Astrocyte (in vitro differentiated cells and primary cell): Measurements from ENCODE around the gene ATRN. TPM values are rescaled to one million over a fixed set of nuclear protein-coding genes. Genes with fewer than 3 reads are reported as not detected.

Experiments
- DNase-seq: peaks from one replicate; pipeline ENCODE4 v3.0.0-alpha.2; 2010; ENCODE audit warnings: low read depth
- FAIRE-seq: peaks from 2 replicates; lab custom pipeline; 2011; peaks lifted over from hg19 to GRCh38; lab: Jason Lieb, UNC
- H2AFZ ChIP-seq: 2 replicates; pipeline ENCODE4 v1.6.0; 2012; ENCODE audit warnings: low read depth, low read length, inconsistent platforms
- H3K27ac ChIP-seq: 2 replicates; pipeline ENCODE4 v1.5.1; 2011; ENCODE audit warnings: low read depth, low read length, inconsistent platforms
- H3K27me3 ChIP-seq: 2 replicates; pipeline ENCODE4 v1.6.0; 2011; ENCODE audit warnings: low read length, inconsistent platforms; ENCODE audit not compliant: insufficient read depth
- H3K36me3 ChIP-seq: 2 replicates; pipeline ENCODE4 v1.5.1; 2011; ENCODE audit warnings: low read length, inconsistent platforms; ENCODE audit not compliant: insufficient read depth
- H3K4me1 ChIP-seq: 2 replicates; pipeline ENCODE4 v1.5.1; 2011; ENCODE audit warnings: low read length, inconsistent platforms; ENCODE audit not compliant: insufficient read depth
- H3K4me2 ChIP-seq: 2 replicates; pipeline ENCODE4 v1.6.0; 2012; ENCODE audit warnings: low read length, inconsistent platforms
- H3K4me3 ChIP-seq: 2 replicates; pipeline ENCODE4 v1.5.1; 2011; ENCODE audit warnings: low read depth, mild to moderate bottlenecking, low read length, inconsistent platforms; ENCODE audit not compliant: insufficient read depth
- H3K79me2 ChIP-seq: 2 replicates; pipeline ENCODE4 v1.6.0; 2012; ENCODE audit warnings: mild to moderate bottlenecking, low read length, inconsistent platforms; ENCODE audit not compliant: insufficient read depth
- H3K9ac ChIP-seq: 2 replicates; pipeline ENCODE4 v1.6.0; 2012; ENCODE audit warnings: mild to moderate bottlenecking, low read length, inconsistent platforms
- H3K9me3 ChIP-seq: 2 replicates; pipeline ENCODE4 v1.5.1; 2012; ENCODE audit warnings: low read depth, mild to moderate bottlenecking, low read length, inconsistent platforms; ENCODE audit not compliant: insufficient read depth
- H4K20me1 ChIP-seq: 2 replicates; pipeline ENCODE4 v1.6.0; 2012; ENCODE audit warnings: low read length, inconsistent platforms; ENCODE audit not compliant: insufficient read depth
- H3K27ac Mint-ChIP-seq: one replicate; pipeline ENCODE4 v1.8.0; 2021; ENCODE audit warnings: mild to moderate bottlenecking, mixed read lengths; ENCODE audit not compliant: unreplicated experiment
- H3K27me3 Mint-ChIP-seq: one replicate; pipeline ENCODE4 v1.8.0; 2021; ENCODE audit warnings: low read depth, mixed read lengths; ENCODE audit not compliant: unreplicated experiment
- H3K36me3 Mint-ChIP-seq: one replicate; pipeline ENCODE4 v1.8.0; 2021; ENCODE audit warnings: low read depth, mixed read lengths; ENCODE audit not compliant: unreplicated experiment
- H3K4me1 Mint-ChIP-seq: one replicate; pipeline ENCODE4 v1.8.0; 2021; ENCODE audit warnings: low read depth, mixed read lengths; ENCODE audit not compliant: unreplicated experiment
- H3K4me3 Mint-ChIP-seq: one replicate; pipeline ENCODE4 v1.8.0; 2021; ENCODE audit warnings: mild to moderate bottlenecking, moderate library complexity, mixed read lengths; ENCODE audit not compliant: unreplicated experiment
- H3K9me3 Mint-ChIP-seq: one replicate; pipeline ENCODE4 v1.8.0; 2021; ENCODE audit warnings: mild to moderate bottlenecking, mixed read lengths; ENCODE audit not compliant: unreplicated experiment
- EZH2 ChIP-seq: IDR thresholded peaks from 2 replicates; pipeline ENCODE4 v1.6.1; 2012; ENCODE audit warnings: mild to moderate bottlenecking, low read length, inconsistent platforms; ENCODE audit not compliant: insufficient read depth
- total RNA-seq: library from RNA; stranded (reverse); gene quantifications from 2 replicates; pipeline ENCODE4 v1.2.1, GENCODE V29; 2021
- TF ChIP-seq, protein P1 (sequence below): IDR thresholded peaks from 2 replicates; pipeline ENCODE4 v1.5.1; 2011; ENCODE audit warnings: low read depth, mild to moderate bottlenecking, inconsistent platforms, low read length, moderate library complexity; ENCODE audit not compliant: insufficient read depth

ATRN gene
- total RNA-seq, 1 donor from 2014 or later, result 33.8 TPM

- H3K4me1 ChIP-seq, result no peaks in the 10 kb centered on the region
- Mint-ChIP-seq H3K27me3 (no peaks in the 10 kb centered on the region), H3K4me1 (no peaks in the 10 kb centered on the region), H3K27ac (no peak overlapping the region), H3K9me3 (no peaks in the 10 kb centered on the region), H3K4me3 (no peak overlapping the region), H3K36me3 (no peaks in the 10 kb centered on the region)
- no peak overlapping the region for H3K4me2 ChIP-seq
- no peak overlapping the region for H3K4me3 ChIP-seq
- no peaks in the 10 kb centered on the region for H4K20me1 ChIP-seq
- no peaks in the 10 kb centered on the region for H3K9me3 ChIP-seq
- no peak for FAIRE-seq
- no peaks in the 10 kb centered on the region for H3K36me3 ChIP-seq
- H2AFZ ChIP-seq, result no peak overlapping the region
- no peak for DNase-seq
- no peaks in the 10 kb centered on the region for H3K79me2 ChIP-seq
- no peak for TF ChIP-seq EZH2
- TF ChIP-seq, protein P1, sequence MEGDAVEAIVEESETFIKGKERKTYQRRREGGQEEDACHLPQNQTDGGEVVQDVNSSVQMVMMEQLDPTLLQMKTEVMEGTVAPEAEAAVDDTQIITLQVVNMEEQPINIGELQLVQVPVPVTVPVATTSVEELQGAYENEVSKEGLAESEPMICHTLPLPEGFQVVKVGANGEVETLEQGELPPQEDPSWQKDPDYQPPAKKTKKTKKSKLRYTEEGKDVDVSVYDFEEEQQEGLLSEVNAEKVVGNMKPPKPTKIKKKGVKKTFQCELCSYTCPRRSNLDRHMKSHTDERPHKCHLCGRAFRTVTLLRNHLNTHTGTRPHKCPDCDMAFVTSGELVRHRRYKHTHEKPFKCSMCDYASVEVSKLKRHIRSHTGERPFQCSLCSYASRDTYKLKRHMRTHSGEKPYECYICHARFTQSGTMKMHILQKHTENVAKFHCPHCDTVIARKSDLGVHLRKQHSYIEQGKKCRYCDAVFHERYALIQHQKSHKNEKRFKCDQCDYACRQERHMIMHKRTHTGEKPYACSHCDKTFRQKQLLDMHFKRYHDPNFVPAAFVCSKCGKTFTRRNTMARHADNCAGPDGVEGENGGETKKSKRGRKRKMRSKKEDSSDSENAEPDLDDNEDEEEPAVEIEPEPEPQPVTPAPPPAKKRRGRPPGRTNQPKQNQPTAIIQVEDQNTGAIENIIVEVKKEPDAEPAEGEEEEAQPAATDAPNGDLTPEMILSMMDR, result no peak
- peaks cover 5% of the 10 kb centered on the region for H3K27me3 ChIP-seq
- H3K9ac ChIP-seq, result no peak overlapping the region
- no peak overlapping the region for H3K27ac ChIP-seq
Observed at GRCh38 chr20:3446779-3447178, 24.0 kb upstream of the ATRN start.

DNA sequence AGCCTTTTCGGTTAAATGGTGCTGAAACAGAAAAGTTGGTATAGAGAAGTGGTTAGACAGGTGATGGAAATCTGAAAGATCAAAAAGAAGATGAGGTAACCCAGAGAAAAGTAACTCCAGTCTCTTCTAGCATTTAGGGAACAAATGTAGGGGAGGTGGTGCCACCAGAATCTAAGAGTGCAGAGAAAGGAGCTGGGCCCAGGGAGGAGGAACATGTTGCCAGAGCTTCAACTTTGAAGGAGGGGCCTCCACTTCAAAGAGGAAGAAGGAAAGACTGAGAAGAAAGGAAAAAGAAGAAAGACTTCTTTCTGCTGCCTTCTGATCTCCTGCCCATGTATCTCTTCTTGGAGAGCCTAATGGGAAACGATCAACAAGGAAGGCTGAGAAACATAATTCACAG, 23.5 kb upstream of the ATRN start:
- no peaks in the 10 kb centered on the region for H3K36me3 Mint-ChIP-seq
- no peak overlapping the region for H3K9ac ChIP-seq
- no peak overlapping the region for H3K27ac Mint-ChIP-seq
- no peaks in the 10 kb centered on the region for H3K27me3 Mint-ChIP-seq
- H3K9me3 ChIP-seq, result no peaks in the 10 kb centered on the region
- no peaks in the 10 kb centered on the region for H3K36me3 ChIP-seq
- no peaks in the 10 kb centered on the region for H3K4me1 ChIP-seq
- H3K9me3 Mint-ChIP-seq, result no peaks in the 10 kb centered on the region
- DNase-seq (no peak), FAIRE-seq (no peak)
- H4K20me1 ChIP-seq, result no peaks in the 10 kb centered on the region
- H3K4me1 Mint-ChIP-seq, result no peaks in the 10 kb centered on the region
- TF ChIP-seq, protein P1, result no peak
- no peak for TF ChIP-seq EZH2
- no peaks in the 10 kb centered on the region for H3K79me2 ChIP-seq
- H3K4me2 ChIP-seq, result no peak overlapping the region
- H3K4me3 ChIP-seq, result no peak overlapping the region
- H2AFZ ChIP-seq, result no peak overlapping the region
- peaks cover 5% of the 10 kb centered on the region for H3K27me3 ChIP-seq
- H3K4me3 Mint-ChIP-seq, result no peak overlapping the region
- H3K27ac ChIP-seq, result no peak overlapping the region

DNA sequence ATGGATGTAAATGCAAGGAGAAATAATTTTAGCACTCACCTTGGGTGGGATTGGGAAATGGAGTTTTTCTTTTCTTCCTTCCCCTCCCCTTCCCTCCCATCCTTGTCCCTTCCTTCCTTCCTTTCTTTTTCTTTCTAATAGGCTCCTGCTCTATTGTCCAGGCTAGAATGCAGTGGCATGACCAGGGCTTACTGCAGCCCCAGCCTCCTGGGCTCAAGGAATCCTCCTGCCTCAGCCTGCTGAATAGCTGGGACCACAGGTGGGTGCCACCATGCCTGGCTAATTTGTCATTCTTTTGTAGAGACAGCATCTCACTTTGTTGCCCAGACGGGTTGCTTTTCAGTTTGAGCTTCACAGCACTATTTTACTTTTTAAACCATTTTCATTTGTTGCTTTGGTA, 21.5 kb upstream of the ATRN start:
- no peak for TF ChIP-seq EZH2
- TF ChIP-seq, protein P1, result no peak
- H3K27me3 ChIP-seq, result peaks cover 11% of the 10 kb centered on the region
- H3K9ac ChIP-seq, result no peak overlapping the region
- H4K20me1 ChIP-seq, result no peaks in the 10 kb centered on the region
- H3K79me2 ChIP-seq, result no peaks in the 10 kb centered on the region
- H3K36me3 ChIP-seq, result no peaks in the 10 kb centered on the region
- H3K27me3 Mint-ChIP-seq, result no peaks in the 10 kb centered on the region
- H2AFZ ChIP-seq, result no peak overlapping the region
- no peaks in the 10 kb centered on the region for H3K9me3 ChIP-seq
- H3K36me3 Mint-ChIP-seq, result no peaks in the 10 kb centered on the region
- no peak overlapping the region for H3K4me3 Mint-ChIP-seq
- no peak for DNase-seq
- H3K27ac ChIP-seq, result no peak overlapping the region
- no peak for FAIRE-seq
- H3K9me3 Mint-ChIP-seq, result no peaks in the 10 kb centered on the region
- no peak overlapping the region for H3K4me2 ChIP-seq
- no peaks in the 10 kb centered on the region for H3K4me1 ChIP-seq
- H3K27ac Mint-ChIP-seq, result no peak overlapping the region
- H3K4me3 ChIP-seq, result no peak overlapping the region
- no peaks in the 10 kb centered on the region for H3K4me1 Mint-ChIP-seq
